NCI-H345 (cell line): ENCODE data around the gene CORO1C.
A peak's percentile ranks its signal among the peaks of the same experiment; 100 is the strongest.

Source experiments
- DNase-seq: peaks from one replicate; lab custom pipeline; 2025; lab: John Stamatoyannopoulos, UW

The CORO1C gene

DNA sequence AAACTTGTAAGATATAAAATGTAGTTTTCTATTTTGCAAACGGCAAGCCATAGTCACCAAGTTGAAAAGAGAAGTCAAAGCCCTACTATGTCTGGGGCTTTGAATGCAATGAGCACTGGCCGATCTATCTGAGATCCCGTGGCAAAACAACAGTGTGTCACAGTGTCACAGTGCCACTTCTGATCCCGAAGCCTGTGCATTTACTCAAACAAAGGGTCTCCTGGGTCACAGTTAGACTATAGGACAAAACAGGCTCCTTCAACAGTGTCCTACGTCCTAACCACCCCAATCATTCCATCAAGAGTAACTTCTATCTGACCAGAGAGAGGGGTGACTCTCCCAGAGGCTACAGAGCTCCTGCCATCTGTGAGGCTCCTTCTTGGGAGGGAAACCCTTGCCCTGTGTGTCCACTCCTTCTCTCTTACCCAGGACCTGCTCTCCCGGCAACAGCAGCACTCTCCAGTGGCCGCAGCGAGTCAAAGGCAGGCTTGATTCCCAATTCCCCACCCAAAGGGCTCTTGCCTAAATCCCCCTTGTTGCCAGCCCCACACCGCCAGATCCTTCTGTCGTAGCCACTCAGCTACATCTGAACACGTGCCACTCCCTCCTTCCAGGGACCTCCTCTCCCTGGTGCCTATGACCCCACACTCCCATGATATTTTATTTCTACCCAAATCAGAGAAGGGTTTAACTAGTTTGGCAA is 83.6 kb downstream of the CORO1C start:
- no peak for DNase-seq

DNA sequence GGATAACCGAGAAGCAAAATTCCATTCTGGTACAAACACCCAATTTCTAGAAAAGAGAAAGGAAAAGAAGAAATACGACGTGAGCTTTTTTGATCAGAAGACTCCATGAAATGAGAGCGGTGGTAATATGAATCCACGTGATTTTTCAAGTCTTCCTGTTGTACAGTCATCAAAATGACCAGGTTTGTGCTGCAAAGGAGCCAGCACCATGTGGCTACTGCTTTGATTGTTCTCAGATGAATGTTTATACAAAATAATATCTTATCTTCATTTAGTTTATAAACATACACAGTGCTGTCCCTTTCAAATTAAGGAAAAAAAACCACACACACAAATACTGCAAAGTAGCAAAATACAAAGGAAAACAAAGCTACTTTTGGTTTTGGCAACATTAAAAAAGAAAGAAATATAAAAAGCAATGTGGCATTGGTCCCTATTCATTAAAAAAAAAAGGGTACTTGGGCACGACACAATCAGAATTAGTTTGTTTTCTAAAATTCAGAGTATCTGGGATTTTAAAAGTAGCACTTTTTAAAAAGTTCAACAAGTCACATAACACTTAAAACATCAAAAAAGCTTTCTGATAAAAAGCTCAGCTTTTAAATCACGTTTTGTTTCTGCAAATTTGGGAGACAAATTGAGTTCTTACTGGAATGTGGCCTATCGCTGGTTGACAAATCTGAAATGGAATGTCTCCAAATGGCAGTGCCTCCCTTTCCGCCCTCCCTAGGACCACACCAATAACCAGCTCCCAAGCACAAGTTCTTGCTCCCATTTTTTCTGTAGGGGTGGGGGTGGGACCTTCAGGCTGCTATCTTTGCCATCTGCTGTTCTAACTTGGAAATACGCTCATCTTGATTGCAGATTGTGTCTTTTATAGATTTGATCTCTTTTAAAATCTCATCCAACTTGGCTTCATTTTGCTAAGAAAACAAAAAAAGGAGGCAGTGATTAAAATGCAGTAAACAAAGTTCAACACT is 84.4 kb downstream of the CORO1C start:
- no peak for DNase-seq

DNA sequence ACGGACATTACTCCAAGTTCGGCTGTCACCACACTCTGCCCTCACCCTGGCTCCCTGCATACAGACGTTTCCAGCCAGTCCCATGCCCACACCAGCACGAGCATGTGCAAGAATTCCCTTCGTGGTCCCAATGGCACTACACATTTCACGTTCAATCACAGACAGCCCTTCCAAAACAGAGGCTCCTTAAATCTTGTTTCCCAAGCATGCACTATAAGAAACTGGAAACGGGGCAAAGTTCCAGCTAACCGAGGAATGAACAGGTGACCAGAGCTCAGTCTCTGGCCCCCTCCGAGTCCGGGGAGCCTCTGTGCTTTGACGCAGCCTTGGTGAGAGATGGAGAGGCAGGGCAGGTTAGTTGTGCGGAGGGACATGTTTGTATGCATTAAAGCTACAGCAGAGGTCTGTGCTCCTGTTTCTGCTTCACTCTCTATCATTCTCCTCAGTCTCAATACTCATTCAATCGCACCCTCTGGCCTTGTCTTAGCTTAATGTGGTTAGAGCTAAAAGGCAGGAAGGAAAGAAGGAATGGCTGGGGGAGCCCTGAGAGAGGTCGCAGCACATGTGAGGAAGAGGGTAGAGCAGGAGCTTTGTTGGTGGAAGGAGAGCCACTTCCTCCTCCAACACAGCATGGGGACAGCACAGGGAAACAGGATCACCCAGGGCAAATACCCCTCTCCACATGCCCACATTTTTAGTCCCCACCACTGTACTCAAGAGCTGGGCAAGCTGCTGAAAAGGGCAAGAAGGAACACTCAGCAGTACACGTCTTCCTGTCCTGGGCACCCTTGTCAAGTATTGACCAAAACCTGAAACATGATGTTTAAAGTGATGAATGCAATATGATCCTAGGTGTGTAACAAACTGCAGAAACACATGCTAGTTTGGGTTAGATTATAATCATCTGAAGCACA is 85.4 kb downstream of the CORO1C start:
- DNase-seq, result no peak

DNA sequence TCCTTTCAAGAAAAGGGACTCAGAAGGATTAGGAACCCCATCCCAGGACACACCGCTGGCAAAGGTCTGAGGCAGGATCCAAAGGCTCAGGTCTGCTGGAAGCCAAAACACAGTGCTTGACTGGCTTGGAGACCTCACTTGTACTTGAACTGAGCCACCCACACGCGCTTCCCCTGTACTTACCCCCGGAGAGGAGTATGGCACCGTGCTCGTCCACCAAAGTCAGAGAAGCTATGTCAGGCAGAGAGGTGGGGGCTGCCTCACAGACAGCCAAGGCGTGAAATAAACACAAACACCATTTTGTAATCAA is 86.6 kb downstream of the CORO1C start:
- no peak for DNase-seq

- DNase-seq, result no peak
Measured at GRCh38 chr12:108643941-108644810, 87.1 kb downstream of the CORO1C start.

DNA sequence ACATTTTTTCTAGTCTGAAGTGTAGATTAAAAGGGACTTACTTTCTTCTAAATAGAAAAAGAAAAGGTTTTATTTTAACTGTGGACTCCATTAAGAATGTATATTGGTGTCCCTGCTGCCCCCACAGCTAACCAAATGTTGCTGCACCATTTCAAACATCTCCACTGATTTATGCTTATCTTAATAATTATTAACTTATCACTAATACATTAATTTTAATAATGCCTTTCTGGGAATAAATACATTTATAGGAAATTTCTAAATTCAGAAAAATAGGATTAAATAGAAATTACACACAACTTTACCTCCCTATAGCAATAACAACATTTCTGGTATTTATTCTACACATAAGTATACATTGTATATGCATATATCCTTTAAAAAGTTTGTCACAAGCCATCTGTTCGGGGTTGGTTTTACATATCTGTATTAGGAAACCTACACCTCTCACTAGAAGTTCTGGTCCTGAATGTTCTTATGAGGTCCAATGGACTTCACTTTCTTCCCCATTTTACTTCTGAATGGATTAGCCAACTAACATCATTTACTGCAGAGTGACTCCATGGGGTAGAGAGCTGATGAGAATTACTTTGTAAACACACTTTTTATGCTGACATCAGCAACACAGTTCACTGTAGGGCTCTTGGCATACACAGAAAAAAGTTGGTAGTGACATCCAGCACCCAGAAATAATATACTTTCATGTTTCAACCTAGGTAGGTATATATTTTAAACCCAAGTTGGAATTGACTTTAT is 88.2 kb downstream of the CORO1C start:
- peak; percentile 6 for DNase-seq

DNA sequence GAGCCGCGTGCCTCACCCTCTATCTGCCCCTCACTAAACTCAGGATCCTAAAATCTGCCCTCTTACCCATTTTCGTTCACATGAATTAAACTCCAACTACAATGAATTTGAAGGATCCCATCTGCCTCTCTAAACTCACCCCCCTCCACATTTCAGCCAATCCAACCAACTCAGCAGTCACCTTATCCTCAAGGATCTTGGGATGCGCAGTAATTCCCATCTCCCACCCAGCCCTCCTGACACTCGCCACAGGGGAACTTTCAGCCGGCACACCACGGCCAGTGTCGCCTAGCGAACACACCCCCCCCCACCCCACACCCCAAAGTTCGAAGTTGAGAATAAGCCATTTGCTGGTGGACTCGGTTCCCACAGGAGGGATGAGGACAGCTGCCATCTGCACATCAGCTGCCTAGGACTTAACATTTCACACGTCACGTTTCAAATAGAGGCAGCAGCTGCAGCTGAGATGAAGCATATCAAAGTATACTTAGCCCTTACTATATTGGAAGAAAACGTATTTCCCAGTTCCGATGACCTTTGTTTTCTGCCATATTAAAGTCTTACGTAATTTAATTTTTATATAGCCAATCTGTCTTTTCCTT is 88.9 kb downstream of the CORO1C start:
- peak; percentile 79 for DNase-seq

GRCh38 chr12:108641446-108642268 is 89.7 kb downstream of the CORO1C start:
- DNase-seq, result peak; percentile 41

- DNase-seq, result peak; percentile 30
Measured at GRCh38 chr12:108640802-108641445, 90.4 kb downstream of the CORO1C start.

DNA sequence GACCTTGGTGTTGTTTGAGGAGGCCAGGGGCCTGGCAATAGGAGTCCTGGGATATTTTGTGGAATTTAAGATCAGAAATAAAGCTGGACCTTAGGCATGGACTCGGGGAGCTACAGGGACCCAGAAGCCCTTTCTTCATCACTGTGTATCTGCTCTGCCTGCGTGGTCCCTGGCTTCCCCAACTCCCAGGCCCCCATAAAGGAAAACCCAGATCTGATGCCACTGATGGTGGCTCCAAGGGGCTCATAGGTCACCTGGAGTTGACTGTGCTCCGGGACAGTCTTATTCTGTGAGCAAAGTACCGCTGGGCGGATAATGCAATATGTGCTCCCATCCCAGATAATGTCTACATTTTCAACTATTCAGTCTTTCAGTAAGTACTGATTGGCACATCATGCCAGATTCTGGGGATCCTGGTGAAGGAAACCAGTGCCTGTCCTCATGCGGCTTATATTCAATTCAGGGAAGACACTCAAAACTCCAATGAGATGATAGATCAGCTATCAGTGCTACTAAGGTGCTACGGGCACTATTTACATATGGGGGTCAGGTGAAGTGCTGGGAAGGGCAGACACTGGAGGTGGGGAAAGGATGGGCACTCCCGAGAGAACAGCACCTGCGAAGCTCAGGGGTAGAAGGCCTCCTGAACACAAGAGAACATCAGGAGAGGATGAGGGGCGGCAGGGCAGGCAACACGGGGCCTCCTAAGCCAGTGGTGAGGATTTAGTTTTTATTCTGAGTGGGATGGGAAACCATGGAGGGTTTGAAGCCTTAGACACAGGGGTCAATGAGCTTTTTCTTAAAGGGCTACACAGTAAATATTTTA is 92.1 kb downstream of the CORO1C start:
- DNase-seq, result no peak

GRCh38 chr12:108638141-108638827 is 93.0 kb downstream of the CORO1C start:
- DNase-seq, result no peak

- no peak for DNase-seq
Measured at GRCh38 chr12:108637222-108637971, 93.9 kb downstream of the CORO1C start.

GRCh38 chr12:108635997-108636808 is 95.1 kb downstream of the CORO1C start:
- DNase-seq, result no peak

- no peak for DNase-seq
Measured at GRCh38 chr12:108635201-108635996, 95.9 kb downstream of the CORO1C start.

GRCh38 chr12:108634341-108634751 is 97.0 kb downstream of the CORO1C start:
- peak; percentile 72 for DNase-seq
